Activated T-helper 1 cell treated with anti-CD3 and anti-CD28 coated beads, Interleukin-12 subunit alpha, Interleukin-12 subunit beta, Interleukin-2, Interleukin-4 antibody, amounts not matched to agents 30 ng/mL and 10 ng/mL and 1 ng/mL, durations not matched to agents 14 hours and 24 hours and 36 hours (primary cell): ENCODE results near the gene EVX2. TPM values are rescaled to one million over a fixed set of nuclear protein-coding genes. Genes with fewer than 3 reads are reported as not detected.

Experiments
- DNase-seq: peaks from one replicate; pipeline ENCODE4 v3.0.0; 2021; ENCODE audit warnings: low spot score
- H3K27ac Mint-ChIP-seq: one replicate; pipeline ENCODE4 v1.8.0; 2021; ENCODE audit warnings: mild to moderate bottlenecking, mixed read lengths
- H3K27me3 Mint-ChIP-seq: one replicate; pipeline ENCODE4 v1.8.0; 2022; ENCODE audit warnings: mild to moderate bottlenecking, moderate library complexity, mixed read lengths; ENCODE audit not compliant: insufficient read depth
- H3K36me3 Mint-ChIP-seq: one replicate; pipeline ENCODE4 v1.8.0; 2021; ENCODE audit warnings: low read depth, mixed read lengths
- H3K4me1 Mint-ChIP-seq: one replicate; pipeline ENCODE4 v1.8.0; 2021; ENCODE audit warnings: low read depth, mixed read lengths
- H3K4me3 Mint-ChIP-seq: one replicate; pipeline ENCODE4 v1.8.0; 2021; ENCODE audit warnings: mild to moderate bottlenecking, moderate library complexity, mixed read lengths
- H3K9me3 Mint-ChIP-seq: one replicate; pipeline ENCODE4 v1.8.0; 2021; ENCODE audit warnings: mixed read lengths
- intact Hi-C: fragments of 100-400 bp; cut with micrococcal nuclease; formaldehyde crosslinking; loops from one replicate; pipeline ENCODE4 v1.15.1; 2024
- total RNA-seq: library from RNA; stranded (reverse); gene quantifications from 2 replicates; pipeline ENCODE4 v1.2.3, GENCODE V29; 2022

The EVX2 gene
- total RNA-seq, 1 donor from 2014 or later = not detected

DNA sequence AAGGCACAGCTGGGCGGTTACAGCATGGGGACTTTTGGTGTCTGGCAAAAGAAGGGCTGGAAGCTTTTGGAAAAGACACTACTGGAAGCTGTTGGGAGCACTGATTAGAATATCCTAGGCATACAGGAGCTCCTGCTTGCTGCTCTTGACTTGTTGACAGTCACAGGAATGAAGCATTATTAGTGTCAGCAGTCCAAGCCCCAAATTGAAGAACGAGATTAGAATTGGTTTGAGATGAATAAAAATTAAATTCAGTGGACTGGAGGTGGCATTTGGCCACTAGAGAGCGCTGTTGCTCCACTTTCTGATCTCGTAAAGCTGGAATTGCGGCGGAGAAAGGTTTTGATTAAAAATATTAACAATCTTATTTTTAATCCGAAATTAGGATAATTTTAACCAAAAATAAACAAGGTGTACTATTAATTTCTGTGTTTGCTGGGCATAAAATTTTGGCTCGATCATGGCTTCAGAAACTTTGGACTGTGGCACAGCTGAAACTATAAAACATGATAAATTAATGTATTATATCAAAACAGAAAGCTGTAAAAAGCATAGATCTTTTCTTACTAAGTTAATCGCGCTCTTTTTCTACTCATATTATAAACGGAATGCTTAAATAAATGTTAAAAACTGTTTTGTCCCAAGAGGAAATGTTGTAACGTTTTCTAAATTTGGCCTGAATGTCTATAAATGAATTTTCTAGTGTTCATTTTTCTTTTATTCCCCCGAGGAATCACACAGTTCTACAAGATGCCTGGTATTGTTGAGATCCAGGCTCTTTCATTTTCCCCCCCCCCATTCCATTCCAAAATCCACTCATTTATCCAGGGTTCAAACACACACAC, 43.4 kb upstream of the EVX2 start:
- Mint-ChIP-seq H3K27me3 (peaks cover 76% of the 10 kb centered on the region), H3K4me1 (peaks cover 31% of the 10 kb centered on the region), H3K4me3 (no peak overlapping the region), H3K9me3 (no peaks in the 10 kb centered on the region), H3K36me3 (no peaks in the 10 kb centered on the region), H3K27ac (peak overlapping the region; percentile 23)
- DNase-seq = peak; percentile 24
- intact Hi-C loops = loop anchor here (1.0 to 5.0 kb wide), 6 partner anchors 328 to 1020 kb away; no protein-coding TSS in a partner anchor

- DNase-seq = no peak
- Mint-ChIP-seq H3K4me1 (peaks cover 22% of the 10 kb centered on the region), H3K36me3 (no peaks in the 10 kb centered on the region), H3K27ac (no peak overlapping the region), H3K4me3 (no peak overlapping the region), H3K27me3 (peaks cover 70% of the 10 kb centered on the region), H3K9me3 (no peaks in the 10 kb centered on the region)
- intact Hi-C loops = loop anchor here (2.0 to 5.0 kb wide), 2 partner anchors 427 to 689 kb away; no protein-coding TSS in a partner anchor
These were observed 42.0 kb upstream of the EVX2 start for GRCh38 chr2:176125772-176126054.

- DNase-seq = no peak
- H3K4me3 Mint-ChIP-seq = no peak overlapping the region
- peaks cover 73% of the 10 kb centered on the region for H3K27me3 Mint-ChIP-seq
- intact Hi-C loops = loop anchor here (5.0 kb wide), 1 partner anchor 427 kb away; no protein-coding TSS in a partner anchor
- peak overlapping the region; percentile 58 for H3K27ac Mint-ChIP-seq
- peaks cover 20% of the 10 kb centered on the region for H3K4me1 Mint-ChIP-seq
- no peaks in the 10 kb centered on the region for H3K9me3 Mint-ChIP-seq
- H3K36me3 Mint-ChIP-seq = no peaks in the 10 kb centered on the region
These were observed 41.4 kb upstream of the EVX2 start for GRCh38 chr2:176124947-176125771.

DNA sequence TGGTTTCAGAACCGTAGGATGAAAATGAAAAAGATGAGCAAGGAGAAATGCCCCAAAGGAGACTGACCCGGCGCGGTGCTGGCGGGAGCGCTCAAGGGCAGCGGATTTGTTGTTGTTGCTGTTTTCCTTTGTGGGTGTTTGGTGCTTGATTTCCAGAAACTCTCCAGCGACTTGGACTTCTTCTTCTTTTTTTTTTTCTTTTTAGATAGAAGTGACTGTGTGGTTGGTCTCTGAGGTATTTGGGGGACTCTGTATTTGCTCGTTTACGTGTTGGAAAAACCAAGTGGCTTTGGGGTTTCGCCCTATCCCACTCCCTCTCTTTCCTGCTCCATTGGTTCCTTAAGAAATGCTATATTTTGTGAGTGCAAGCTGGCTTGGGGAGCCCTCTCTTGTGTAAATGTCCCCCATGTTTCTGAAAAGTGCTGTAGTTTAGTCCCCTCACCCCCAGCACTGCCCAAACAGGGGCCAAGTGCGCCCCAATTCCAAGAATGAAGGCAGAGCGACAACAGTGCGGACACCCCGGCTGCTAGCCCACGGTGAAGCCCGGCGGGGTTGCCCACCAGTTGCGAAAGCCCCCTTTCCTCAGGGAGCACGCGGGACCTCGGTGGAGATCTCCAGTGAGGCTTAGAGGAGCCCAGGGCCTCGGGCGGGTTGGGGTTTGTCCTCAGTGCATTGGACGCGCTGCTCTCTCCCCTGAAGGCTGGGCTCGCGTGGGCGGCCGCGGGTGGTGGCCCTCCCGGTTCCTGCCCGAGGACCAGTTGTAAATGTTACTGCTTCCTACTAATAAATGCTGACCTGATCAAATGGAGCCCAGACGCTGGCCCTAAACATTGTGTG, 40.6 kb upstream of the EVX2 start:
- Mint-ChIP-seq H3K4me1 (peaks cover 20% of the 10 kb centered on the region), H3K27me3 (peaks cover 80% of the 10 kb centered on the region), H3K36me3 (no peaks in the 10 kb centered on the region), H3K4me3 (no peak overlapping the region), H3K9me3 (no peaks in the 10 kb centered on the region), H3K27ac (peak overlapping the region; percentile 84)
- no peak for DNase-seq
- intact Hi-C loops = no loop called here

- peak overlapping the region; percentile 84 for H3K27ac Mint-ChIP-seq
- H3K27me3 Mint-ChIP-seq = peaks cover 82% of the 10 kb centered on the region
- no peak overlapping the region for H3K4me3 Mint-ChIP-seq
- H3K9me3 Mint-ChIP-seq = peaks cover 4% of the 10 kb centered on the region
- peaks cover 25% of the 10 kb centered on the region for H3K4me1 Mint-ChIP-seq
- intact Hi-C loops = no loop called here
- no peak for DNase-seq
- H3K36me3 Mint-ChIP-seq = peaks cover 2% of the 10 kb centered on the region
These were observed 39.8 kb upstream of the EVX2 start for GRCh38 chr2:176123411-176124109.

GRCh38 chr2:176122683-176123410, 39.1 kb upstream of the EVX2 start, which contains the start of gene HOXD9:
HOXD9 (plus strand) TSS chr2:176122719; CDS start chr2:176122769, 50 bp downstream.
- peaks cover 4% of the 10 kb centered on the region for H3K9me3 Mint-ChIP-seq
- H3K4me1 Mint-ChIP-seq = peaks cover 22% of the 10 kb centered on the region
- intact Hi-C loops = loop anchor here (1.0 kb wide), 1 partner anchor 7 kb away; no protein-coding TSS in a partner anchor
- H3K4me3 Mint-ChIP-seq = no peak within 1 kb of the TSS
- H3K27me3 Mint-ChIP-seq = peaks cover 82% of the 10 kb centered on the region
- H3K27ac Mint-ChIP-seq = peak within 1 kb of the TSS; percentile 84
- DNase-seq = no peak
- H3K36me3 Mint-ChIP-seq = peaks cover 3% of the 10 kb centered on the region

DNA sequence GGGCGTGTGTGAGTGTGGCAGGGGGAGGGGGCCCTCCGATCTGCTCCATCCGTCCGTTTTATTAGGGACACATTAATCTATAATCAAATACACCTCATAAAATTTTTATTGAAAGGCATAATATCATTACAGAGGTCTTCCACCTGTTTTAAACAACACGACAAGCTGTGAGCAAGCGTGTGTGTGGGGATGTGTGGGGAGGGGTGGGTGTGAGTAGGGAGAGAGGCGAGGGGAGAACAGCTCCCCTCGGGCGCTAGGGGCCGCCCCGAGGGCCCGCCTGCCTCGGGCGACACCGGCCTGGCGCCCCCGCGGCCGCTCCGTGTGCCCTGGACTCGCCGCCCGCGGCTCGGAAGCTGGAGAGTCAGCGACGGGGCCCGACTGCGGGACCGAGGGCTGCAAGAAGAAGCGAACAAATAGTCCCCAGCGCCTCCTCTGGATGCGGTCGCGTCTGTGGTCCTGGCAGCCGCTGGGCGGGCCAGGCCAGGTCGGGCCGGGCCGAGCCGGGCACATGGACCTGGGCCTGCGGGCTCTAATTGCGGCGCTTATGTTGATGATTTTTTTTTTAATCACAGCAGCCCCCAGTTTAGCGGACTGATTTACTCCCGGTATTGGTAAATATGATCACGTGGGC, 38.4 kb upstream of the EVX2 start:
- Mint-ChIP-seq H3K4me1 (peaks cover 18% of the 10 kb centered on the region), H3K27me3 (peaks cover 81% of the 10 kb centered on the region), H3K36me3 (peaks cover 4% of the 10 kb centered on the region), H3K27ac (peak overlapping the region; percentile 52), H3K4me3 (no peak overlapping the region), H3K9me3 (peaks cover 4% of the 10 kb centered on the region)
- intact Hi-C loops = loop anchor here (1.0 kb wide), 1 partner anchor 8 kb away; no protein-coding TSS in a partner anchor
- DNase-seq = no peak

DNA sequence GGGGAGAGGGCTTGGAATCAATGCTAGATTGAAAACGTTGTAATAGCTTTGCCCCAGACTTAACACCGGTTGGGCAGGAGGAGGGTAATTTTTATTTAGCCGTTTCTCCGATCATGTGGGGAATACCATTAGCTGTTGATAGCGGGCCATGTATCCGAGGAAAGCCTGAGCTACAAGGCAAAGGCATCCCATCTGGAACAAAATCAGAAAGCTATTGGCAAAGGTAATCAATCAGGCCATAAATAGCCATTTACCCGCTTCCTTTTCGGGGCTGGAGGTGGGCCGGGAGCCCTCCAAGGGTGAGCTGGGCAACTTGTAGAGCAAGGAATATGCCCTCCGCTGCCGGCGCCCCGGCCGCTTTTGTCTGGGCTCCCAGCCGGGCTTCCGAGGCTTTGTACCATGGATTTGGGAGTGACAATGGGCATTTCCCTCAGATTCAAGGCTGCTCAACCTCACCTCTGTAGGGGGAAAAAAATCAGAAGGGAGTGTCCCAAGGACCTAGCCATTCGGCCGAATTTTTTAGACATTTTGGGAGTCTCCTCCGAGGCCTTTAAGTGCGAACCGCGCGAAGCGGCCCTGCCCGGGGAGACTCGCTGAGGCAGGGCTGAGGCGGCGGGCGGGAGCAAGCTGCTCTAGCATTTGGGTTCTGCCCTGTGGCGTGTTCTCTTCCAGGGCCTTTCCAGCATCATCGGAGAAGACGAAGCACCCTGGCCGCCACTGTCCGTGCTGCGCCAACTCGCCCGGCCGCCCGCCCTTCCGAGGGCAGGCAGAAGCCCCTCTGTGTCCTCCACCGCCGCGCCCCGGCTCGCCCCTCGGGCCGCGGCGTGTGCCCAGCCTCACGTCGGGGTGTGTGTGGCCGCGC, 37.7 kb upstream of the EVX2 start:
- H3K27ac Mint-ChIP-seq = no peak overlapping the region

DNA sequence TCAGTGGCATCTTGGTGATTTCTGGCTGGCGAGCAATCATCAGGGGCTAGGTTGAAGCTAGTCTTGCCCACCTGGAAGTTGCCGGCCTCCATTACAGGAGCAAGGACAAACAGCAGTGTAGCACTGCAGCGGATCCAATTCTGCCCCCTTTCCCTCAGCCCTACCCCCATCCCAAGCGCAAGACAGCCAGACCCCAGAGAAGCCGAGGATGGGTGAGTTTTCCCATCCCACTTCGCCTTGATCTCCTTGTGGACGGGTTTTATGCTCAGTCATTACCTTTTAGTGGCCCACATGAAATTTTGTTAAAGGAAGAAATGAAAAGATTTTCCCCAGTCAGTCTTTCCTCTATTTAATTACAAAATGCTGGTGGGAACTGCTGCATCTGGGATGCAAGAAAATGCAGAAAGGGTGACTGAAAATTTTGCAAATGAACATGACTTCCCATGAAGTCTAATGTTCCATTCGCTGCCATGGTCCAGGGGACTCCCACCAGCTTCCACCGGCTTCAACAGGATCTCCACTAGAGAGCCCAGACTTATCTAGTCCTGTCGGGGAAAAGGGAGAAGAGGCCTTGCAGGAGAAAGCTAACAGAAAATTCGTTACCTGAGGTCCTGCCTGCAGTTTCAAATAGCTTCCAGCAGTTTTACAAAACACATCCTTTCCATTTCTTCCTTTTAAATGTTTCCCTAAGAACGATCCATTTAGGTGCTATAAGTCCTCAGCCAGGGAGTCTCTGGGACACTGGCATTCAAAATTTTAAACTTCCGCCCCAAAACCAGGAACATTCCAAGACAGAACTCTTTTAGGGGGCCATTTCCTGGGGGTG, 36.8 kb upstream of the EVX2 start:
- H3K27me3 Mint-ChIP-seq = peaks cover 80% of the 10 kb centered on the region
- peaks cover 14% of the 10 kb centered on the region for H3K4me1 Mint-ChIP-seq
- intact Hi-C loops = no loop called here
- H3K36me3 Mint-ChIP-seq = peaks cover 8% of the 10 kb centered on the region
- no peak for DNase-seq
- no peak overlapping the region for H3K4me3 Mint-ChIP-seq
- peaks cover 7% of the 10 kb centered on the region for H3K9me3 Mint-ChIP-seq
- no peak overlapping the region for H3K27ac Mint-ChIP-seq

More for the DNA sequence above, 37.7 kb upstream of the EVX2 start:
- Mint-ChIP-seq H3K36me3 (peaks cover 8% of the 10 kb centered on the region), H3K4me1 (peaks cover 14% of the 10 kb centered on the region), H3K27me3 (peaks cover 80% of the 10 kb centered on the region), H3K4me3 (no peak overlapping the region), H3K9me3 (peaks cover 7% of the 10 kb centered on the region)
- intact Hi-C loops = loop anchor here (1.0 kb wide), 1 partner anchor 9 kb away; no protein-coding TSS in a partner anchor
- no peak for DNase-seq
